Activated T-cell treated with anti-CD3 and anti-CD28 coated beads, Interleukin-2, amount 50 U/mL, for 24 hours (primary cell): ENCODE results near the gene RBMY1D.
"Not testable (repeated sequence)": the region's sequence is repeated elsewhere in the genome, so short reads cannot be mapped to it uniquely, and the experiment has no call there.

Experiments used
- DNase-seq: peaks from one replicate; pipeline ENCODE4 v3.0.0-alpha.2; 2020
- H3K27ac Mint-ChIP-seq: 2 replicates; pipeline ENCODE4 v1.8.0; 2020; ENCODE audit warnings: mild to moderate bottlenecking, mixed read lengths
- H3K27me3 Mint-ChIP-seq: 2 replicates; pipeline ENCODE4 v1.8.0; 2020; ENCODE audit warnings: mixed read lengths
- H3K36me3 Mint-ChIP-seq: 2 replicates; pipeline ENCODE4 v1.8.0; 2020; ENCODE audit warnings: low read depth, mixed read lengths
- H3K4me1 Mint-ChIP-seq: 2 replicates; pipeline ENCODE4 v1.8.0; 2020; ENCODE audit warnings: low read depth, mixed read lengths
- H3K4me3 Mint-ChIP-seq: 2 replicates; pipeline ENCODE4 v1.8.0; 2020; ENCODE audit warnings: mild to moderate bottlenecking, moderate library complexity, mixed read lengths
- H3K9me3 Mint-ChIP-seq: 2 replicates; pipeline ENCODE4 v1.8.0; 2020; ENCODE audit warnings: mixed read lengths

RBMY1D gene

GRCh38 chrY:21894426-21894825 is at the start of gene RBMY1D:
Gene RBMY1D, minus strand, starts transcription at chrY:21894526. Its CDS starts 2,013 bp downstream, at chrY:21892513.
- not testable (repeated sequence) for H3K4me3 Mint-ChIP-seq, H3K27me3 Mint-ChIP-seq, H3K27ac Mint-ChIP-seq, H3K36me3 Mint-ChIP-seq, DNase-seq, H3K9me3 Mint-ChIP-seq, H3K4me1 Mint-ChIP-seq

DNA sequence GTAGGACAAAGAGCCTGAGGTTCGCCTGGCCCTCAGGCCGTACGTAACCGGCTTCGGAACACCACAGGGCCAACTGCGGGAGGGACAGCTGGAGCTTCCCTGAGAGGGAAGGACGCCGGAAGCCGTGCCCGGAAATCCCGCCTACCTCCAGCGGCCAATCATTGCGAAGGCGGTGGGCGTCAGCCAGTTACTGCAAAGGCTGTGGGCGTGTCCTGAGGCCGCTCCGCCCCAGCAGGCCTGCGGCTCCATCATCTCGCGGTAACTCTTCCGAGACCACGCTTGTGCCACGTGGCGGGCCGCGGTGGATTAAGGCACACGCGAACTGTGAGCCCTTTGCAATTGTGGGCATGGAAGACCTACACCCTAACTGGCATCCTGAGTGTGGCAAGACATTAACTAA is 23.6 kb upstream of the RBMY1D start, which contains the start of gene RBMY1E:
TSS of gene RBMY1E (minus strand) at position 101 of the 400 bp plus-strand sequence. CDS start 1,978 bp downstream, outside the sequence.
- H3K4me3 Mint-ChIP-seq, H3K27me3 Mint-ChIP-seq, DNase-seq, H3K27ac Mint-ChIP-seq, H3K4me1 Mint-ChIP-seq, H3K36me3 Mint-ChIP-seq, H3K9me3 Mint-ChIP-seq: not testable (repeated sequence)

- not testable (repeated sequence) for H3K36me3 Mint-ChIP-seq, H3K4me3 Mint-ChIP-seq, H3K27ac Mint-ChIP-seq, DNase-seq, H3K4me1 Mint-ChIP-seq, H3K9me3 Mint-ChIP-seq, H3K27me3 Mint-ChIP-seq
Observed at GRCh38 chrY:21869407-21870076, 24.8 kb downstream of the RBMY1D start.

- no peak overlapping the region for H3K4me3 Mint-ChIP-seq
- H3K27ac Mint-ChIP-seq, result no peak overlapping the region
- H3K9me3 Mint-ChIP-seq, result no peaks in the 10 kb centered on the region
- no peak for DNase-seq
- no peaks in the 10 kb centered on the region for H3K36me3 Mint-ChIP-seq
- no peaks in the 10 kb centered on the region for H3K4me1 Mint-ChIP-seq
- H3K27me3 Mint-ChIP-seq, result no peaks in the 10 kb centered on the region
Observed at GRCh38 chrY:21845481-21845880, 48.8 kb downstream of the RBMY1D start.

DNA sequence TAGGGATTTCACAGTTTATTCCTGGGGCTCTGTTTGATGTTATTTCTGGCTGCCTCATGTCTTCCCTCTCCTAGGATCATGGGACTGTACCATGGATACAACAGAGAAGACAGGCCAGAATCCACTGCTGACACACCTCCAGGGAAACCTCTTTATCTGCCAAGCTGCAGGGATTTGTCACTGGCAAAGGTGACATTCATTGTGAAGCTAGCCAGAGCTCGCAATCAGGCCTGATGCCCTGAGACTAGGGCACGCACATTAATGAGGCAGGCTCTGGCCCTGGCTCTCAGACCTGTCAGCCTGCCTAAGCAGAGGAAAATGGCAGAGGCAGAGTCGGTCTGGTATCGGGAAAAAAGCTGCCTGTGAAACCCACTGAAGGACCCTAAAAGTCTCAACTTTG is 52.2 kb downstream of the RBMY1D start:
- Mint-ChIP-seq H3K4me1 (no peaks in the 10 kb centered on the region), H3K9me3 (no peaks in the 10 kb centered on the region), H3K36me3 (no peaks in the 10 kb centered on the region), H3K27me3 (no peaks in the 10 kb centered on the region), H3K4me3 (no peak overlapping the region), H3K27ac (no peak overlapping the region)
- no peak for DNase-seq

GRCh38 chrY:21839489-21839888 is 54.8 kb downstream of the RBMY1D start:
- Mint-ChIP-seq H3K9me3 (no peaks in the 10 kb centered on the region), H3K4me1 (no peaks in the 10 kb centered on the region), H3K27ac (no peak overlapping the region), H3K4me3 (no peak overlapping the region), H3K27me3 (no peaks in the 10 kb centered on the region), H3K36me3 (no peaks in the 10 kb centered on the region)
- DNase-seq, result no peak

DNA sequence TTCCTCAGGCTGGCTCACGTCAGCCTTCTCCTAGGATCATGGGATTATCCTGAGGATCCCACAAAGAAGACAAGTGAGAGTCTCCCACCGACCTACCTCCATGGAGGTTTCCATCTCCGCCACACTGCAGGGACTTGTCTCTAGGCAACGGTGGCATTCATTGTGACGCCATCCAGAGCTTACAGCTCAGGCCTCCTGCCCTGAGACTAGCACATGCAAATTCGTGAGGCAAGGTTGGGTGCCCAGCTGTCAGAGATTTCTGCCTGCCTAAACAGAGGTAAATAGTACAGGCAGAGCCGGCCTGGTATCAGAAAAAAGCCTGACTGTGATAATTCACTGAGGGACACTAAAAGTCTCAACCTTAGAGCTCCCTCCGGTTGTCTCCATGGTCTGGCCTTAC is 58.0 kb downstream of the RBMY1D start:
- H3K9me3 Mint-ChIP-seq, result no peaks in the 10 kb centered on the region
- H3K27me3 Mint-ChIP-seq, result no peaks in the 10 kb centered on the region
- H3K4me1 Mint-ChIP-seq, result no peaks in the 10 kb centered on the region
- H3K27ac Mint-ChIP-seq, result no peak overlapping the region
- DNase-seq, result no peak
- no peak overlapping the region for H3K4me3 Mint-ChIP-seq
- no peaks in the 10 kb centered on the region for H3K36me3 Mint-ChIP-seq

DNA sequence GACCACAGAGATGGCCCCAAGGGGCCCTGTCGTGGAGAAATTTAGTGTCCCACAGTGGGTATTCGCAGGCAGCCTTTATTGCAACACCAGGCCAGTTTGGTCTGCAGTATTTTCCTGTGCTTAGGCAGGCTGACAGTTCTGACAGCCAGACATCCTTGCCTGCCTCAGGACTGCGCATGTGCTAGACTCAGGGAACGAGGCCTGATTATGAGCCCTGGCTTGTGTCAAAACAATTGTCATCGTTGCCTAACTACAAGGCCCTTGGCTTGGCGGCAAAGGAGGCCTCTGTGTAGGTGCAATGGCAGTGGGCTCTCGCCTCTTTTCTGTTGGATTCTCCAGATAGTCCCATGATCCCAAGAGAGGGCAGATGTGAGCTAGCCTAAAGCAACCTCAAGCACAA is 59.3 kb downstream of the RBMY1D start:
- H3K27me3 Mint-ChIP-seq, result no peaks in the 10 kb centered on the region
- no peak overlapping the region for H3K27ac Mint-ChIP-seq
- DNase-seq, result no peak
- no peaks in the 10 kb centered on the region for H3K36me3 Mint-ChIP-seq
- H3K9me3 Mint-ChIP-seq, result no peaks in the 10 kb centered on the region
- H3K4me3 Mint-ChIP-seq, result no peak overlapping the region
- H3K4me1 Mint-ChIP-seq, result no peaks in the 10 kb centered on the region
